Peyer's patch (tissue), 4 donors: Measurements from ENCODE around the gene ITGB8.

Source experiments
- POLR2A ChIP-seq, 2 donors: fragments of 450-650 bp; IDR thresholded peaks; one replicate each; pipeline ENCODE4 v1.5.1; 2017; ENCODE audit warnings: antibody characterized with exemption in 2 of 2, mild to moderate bottlenecking in 2 of 2, moderate library complexity in 2 of 2
- TF ChIP-seq, protein P1 (sequence below), 6 experiments: fragments of 450-650 bp in 4 of 6; fragments of 200-600 bp in 2 of 6; sonication (generic) in 1 of 6; IDR thresholded peaks; one replicate each; pipeline ENCODE4 v1.5.1; 2017 to 2019; ENCODE audit warnings: antibody characterized with exemption in 6 of 6, mild to moderate bottlenecking in 3 of 6, moderate library complexity in 1 of 6

DNA sequence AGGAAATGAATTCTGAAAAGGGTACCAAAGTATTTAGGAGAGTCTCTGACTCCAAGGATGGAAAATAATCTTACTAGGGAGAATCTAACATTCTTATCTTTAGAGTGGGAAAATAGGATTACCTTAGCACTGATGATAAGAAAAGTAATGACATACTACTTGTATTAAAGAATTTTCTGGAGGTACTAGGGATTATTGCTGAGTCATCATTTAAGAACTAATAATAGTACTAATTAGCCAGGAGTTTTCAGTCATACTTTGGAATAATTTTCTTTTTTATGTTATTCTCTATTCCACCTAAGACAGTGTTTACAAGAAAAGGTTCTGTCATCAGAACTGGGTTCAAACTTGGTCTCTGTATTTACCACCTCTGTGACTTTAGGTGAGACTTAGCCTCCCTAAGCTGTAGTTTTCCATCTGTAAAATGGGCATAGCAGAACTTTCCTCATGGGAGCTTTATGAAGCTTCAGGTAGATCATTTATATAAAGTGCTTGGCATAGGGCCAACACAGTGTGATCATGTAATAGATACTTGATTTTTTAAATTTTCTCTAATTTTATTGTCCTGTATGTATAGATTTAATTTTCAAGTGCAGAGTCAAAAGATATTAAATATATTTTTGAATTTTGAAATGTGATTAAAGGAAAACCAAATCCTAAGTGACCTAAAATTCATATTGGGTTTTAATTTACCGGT, 20.4 kb downstream of the ITGB8 start:
- TF ChIP-seq, protein P1, sequence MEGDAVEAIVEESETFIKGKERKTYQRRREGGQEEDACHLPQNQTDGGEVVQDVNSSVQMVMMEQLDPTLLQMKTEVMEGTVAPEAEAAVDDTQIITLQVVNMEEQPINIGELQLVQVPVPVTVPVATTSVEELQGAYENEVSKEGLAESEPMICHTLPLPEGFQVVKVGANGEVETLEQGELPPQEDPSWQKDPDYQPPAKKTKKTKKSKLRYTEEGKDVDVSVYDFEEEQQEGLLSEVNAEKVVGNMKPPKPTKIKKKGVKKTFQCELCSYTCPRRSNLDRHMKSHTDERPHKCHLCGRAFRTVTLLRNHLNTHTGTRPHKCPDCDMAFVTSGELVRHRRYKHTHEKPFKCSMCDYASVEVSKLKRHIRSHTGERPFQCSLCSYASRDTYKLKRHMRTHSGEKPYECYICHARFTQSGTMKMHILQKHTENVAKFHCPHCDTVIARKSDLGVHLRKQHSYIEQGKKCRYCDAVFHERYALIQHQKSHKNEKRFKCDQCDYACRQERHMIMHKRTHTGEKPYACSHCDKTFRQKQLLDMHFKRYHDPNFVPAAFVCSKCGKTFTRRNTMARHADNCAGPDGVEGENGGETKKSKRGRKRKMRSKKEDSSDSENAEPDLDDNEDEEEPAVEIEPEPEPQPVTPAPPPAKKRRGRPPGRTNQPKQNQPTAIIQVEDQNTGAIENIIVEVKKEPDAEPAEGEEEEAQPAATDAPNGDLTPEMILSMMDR (IDR thresholded peaks at IDR 0.05) = no peak
- no peak for TF ChIP-seq POLR2A (IDR thresholded peaks at IDR 0.05)
